ENCODE results near the gene HEPHL1.

DNA sequence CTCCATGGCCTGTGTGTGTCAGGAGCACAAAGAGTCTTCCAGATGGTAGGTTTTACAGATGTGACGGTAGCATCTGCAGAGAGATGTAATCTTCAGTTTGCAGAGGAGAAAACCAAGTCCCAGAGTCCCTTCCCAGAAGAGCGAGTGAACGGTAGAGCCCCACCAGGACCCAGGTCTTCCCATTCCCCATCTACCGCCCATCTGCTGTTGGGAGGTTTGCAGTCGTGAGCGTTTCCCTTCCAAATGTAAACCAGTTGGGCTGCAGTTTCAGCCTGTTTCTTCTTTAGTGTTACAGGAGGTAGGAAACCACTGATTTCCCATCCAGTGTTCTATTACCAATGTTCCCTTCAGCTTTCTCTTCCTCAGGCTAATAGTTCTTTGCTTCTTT, 131.5 kb downstream of the HEPHL1 start:
- TF ChIP-seq, protein P1, sequence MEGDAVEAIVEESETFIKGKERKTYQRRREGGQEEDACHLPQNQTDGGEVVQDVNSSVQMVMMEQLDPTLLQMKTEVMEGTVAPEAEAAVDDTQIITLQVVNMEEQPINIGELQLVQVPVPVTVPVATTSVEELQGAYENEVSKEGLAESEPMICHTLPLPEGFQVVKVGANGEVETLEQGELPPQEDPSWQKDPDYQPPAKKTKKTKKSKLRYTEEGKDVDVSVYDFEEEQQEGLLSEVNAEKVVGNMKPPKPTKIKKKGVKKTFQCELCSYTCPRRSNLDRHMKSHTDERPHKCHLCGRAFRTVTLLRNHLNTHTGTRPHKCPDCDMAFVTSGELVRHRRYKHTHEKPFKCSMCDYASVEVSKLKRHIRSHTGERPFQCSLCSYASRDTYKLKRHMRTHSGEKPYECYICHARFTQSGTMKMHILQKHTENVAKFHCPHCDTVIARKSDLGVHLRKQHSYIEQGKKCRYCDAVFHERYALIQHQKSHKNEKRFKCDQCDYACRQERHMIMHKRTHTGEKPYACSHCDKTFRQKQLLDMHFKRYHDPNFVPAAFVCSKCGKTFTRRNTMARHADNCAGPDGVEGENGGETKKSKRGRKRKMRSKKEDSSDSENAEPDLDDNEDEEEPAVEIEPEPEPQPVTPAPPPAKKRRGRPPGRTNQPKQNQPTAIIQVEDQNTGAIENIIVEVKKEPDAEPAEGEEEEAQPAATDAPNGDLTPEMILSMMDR (IDR thresholded peaks at IDR 0.05) = no peak
- no peak for TF ChIP-seq POLR2A (IDR thresholded peaks at IDR 0.05)
